ENCODE results near the gene EIF2B4.

The EIF2B4 gene

GRCh38 chr2:27350106-27350693 lies 19.9 kb downstream of the EIF2B4 start:
- H3K9me3 ChIP-seq (ENCODE audit: control insufficient read depth, insufficient read depth, low read depth, low read length): no peaks in the 10 kb centered on the region
- H3K27ac ChIP-seq (ENCODE audit: extremely low read depth, low read depth, low read length): no peak overlapping the region
- no peak for TF ChIP-seq ZNF423 (tag by site-specific recombination; IDR thresholded peaks at IDR 0.05)
- no peak for TF ChIP-seq ZBTB20 (tag by site-specific recombination; IDR thresholded peaks at IDR 0.05)
- TF ChIP-seq ZNF48 (tag by site-specific recombination; IDR thresholded peaks at IDR 0.05): no peak
- TF ChIP-seq ZNF701 (tag by site-specific recombination; IDR thresholded peaks at IDR 0.05): no peak
- TF ChIP-seq ZNF202 (tag by site-specific recombination; IDR thresholded peaks at IDR 0.05; ENCODE audit: borderline replicate concordance): no peak
- no peak for TF ChIP-seq ZNF155 (tag by site-specific recombination; IDR thresholded peaks at IDR 0.05)
- TF ChIP-seq ZNF398 (tag by site-specific recombination; IDR thresholded peaks at IDR 0.05): no peak
- no peak for TF ChIP-seq CTCF (tag by site-specific recombination; IDR thresholded peaks at IDR 0.05)
- no peak for TF ChIP-seq SALL2 (tag by site-specific recombination; IDR thresholded peaks at IDR 0.05; ENCODE audit: borderline replicate concordance)
- no peak for TF ChIP-seq HIC1 (tag by site-specific recombination; IDR thresholded peaks at IDR 0.05)
- no peak for TF ChIP-seq PRDM10 (tag by site-specific recombination; IDR thresholded peaks at IDR 0.05)
- TF ChIP-seq ZNF140 (tag by site-specific recombination; IDR thresholded peaks at IDR 0.05): no peak
- TF ChIP-seq ZNF792 (tag by site-specific recombination; IDR thresholded peaks at IDR 0.05): no peak
- TF ChIP-seq ZNF274 (IDR thresholded peaks at IDR 0.05; ENCODE audit: low read length): no peak
- TF ChIP-seq ZNF274 (tag by site-specific recombination; IDR thresholded peaks at IDR 0.05; ENCODE audit: borderline replicate concordance): no peak
- TF ChIP-seq ZSCAN30 (tag by site-specific recombination; IDR thresholded peaks at IDR 0.05): no peak
- no peak for TF ChIP-seq TCF7L2 (IDR thresholded peaks at IDR 0.05; ENCODE audit: borderline replicate concordance, low read depth, low read length)
- TF ChIP-seq ZNF350 (tag by site-specific recombination; IDR thresholded peaks at IDR 0.05): no peak
- no peak for TF ChIP-seq ZNF221 (tag by site-specific recombination; IDR thresholded peaks at IDR 0.05; ENCODE audit: borderline replicate concordance)
- TF ChIP-seq ZNF488 (tag by site-specific recombination; IDR thresholded peaks at IDR 0.05): no peak
- TF ChIP-seq KLF7 (tag by site-specific recombination; IDR thresholded peaks at IDR 0.05; ENCODE audit: borderline replicate concordance): no peak
- peaks cover 4% of the 10 kb centered on the region for H3K4me1 ChIP-seq (ENCODE audit: control insufficient read depth, insufficient read depth, low read length)
- CTCF ChIA-PET: interaction anchor here (0.6 kb wide), 1 partner anchor 132 kb away, joined by 4 read pairs; no protein-coding TSS in a partner anchor
- H3K4me3 ChIP-seq (ENCODE audit: low read depth, low read length): no peak overlapping the region
- POLR2A ChIA-PET: interaction anchor here (1.8 kb wide), 1 partner anchor 20 kb away, joined by 9 read pairs; the partner anchor contains the start of genes EIF2B4 and SNX17
- H3K36me3 ChIP-seq (ENCODE audit: control insufficient read depth in 2 of 2, insufficient read depth in 1 of 2, low read length in 2 of 2): peaks cover 0 to 3% of the 10 kb centered on the region in 2 experiments; a peak in 1 of 3 replicates

Measured in HEK293 (cell line).